Fibroblast of mammary gland (primary cell): ENCODE data around the gene D2HGDH.
"Not testable (repeated sequence)": the region's sequence is repeated elsewhere in the genome, so short reads cannot be mapped to it uniquely, and the experiment has no call there.

Source experiments
- DNase-seq: peaks from one replicate; pipeline ENCODE4 v3.0.0-alpha.2; 2010; ENCODE audit warnings: low read depth
- H3K4me3 ChIP-seq: 2 replicates; pipeline ENCODE4 v1.5.1; 2011; ENCODE audit warnings: low read depth, mild to moderate bottlenecking, low read length, moderate library complexity; ENCODE audit not compliant: control insufficient read depth
- TF ChIP-seq, protein P1 (sequence below): conservative IDR thresholded peaks from 2 replicates; pipeline ENCODE4 v1.5.1; 2011; ENCODE audit warnings: low read depth, low read length, inconsistent platforms; ENCODE audit not compliant: control insufficient read depth, insufficient read depth

D2HGDH gene

DNA sequence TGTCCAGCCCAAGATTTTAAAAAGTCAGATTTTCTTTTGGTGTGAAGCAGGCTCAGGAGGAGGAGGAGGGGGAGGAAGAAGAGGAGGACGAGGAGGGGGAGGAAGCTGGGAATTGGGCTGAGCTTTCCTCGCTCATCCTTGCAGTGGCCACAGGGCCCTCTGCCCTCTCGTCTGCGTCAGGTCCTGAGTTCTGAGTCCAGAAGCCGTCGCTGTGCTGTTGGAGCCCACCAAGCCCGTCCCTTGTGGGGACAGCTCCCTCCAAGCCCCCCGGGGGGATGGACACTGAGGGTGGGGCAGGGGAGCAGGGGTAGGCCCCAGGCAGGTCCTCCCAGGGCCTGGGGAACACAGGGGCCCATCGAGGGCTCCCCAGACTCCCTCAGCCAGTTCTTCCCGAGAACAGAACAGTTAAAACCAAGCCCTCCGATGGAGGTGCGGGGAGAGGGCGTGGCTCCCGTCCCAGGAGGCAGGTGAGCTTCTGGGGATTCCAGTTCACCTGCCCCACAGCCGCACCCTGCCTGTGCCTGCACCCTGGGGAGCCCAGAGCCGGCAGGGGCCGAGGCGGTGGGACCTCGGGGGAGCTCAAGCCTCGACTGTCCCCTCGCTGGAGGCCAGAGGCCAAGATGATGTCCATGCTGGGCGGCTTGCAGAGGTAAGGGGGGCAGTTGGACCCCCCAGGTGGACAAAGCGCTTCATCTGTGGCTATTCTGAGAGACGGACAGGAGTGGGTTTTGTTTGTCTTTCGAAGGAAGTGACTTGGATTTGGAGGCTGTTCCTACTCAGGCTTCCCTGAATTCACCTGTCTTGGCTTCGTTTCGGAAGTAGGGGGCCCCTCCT is 42.1 kb downstream of the D2HGDH start, which contains the start of gene GAL3ST2:
Gene GAL3ST2 (plus strand): TSS at position 487 of the 834 bp plus-strand sequence. CDS start 134 bp downstream, at position 621.
- H3K4me3 ChIP-seq, result no peak within 1 kb of the TSS
- TF ChIP-seq, protein P1, sequence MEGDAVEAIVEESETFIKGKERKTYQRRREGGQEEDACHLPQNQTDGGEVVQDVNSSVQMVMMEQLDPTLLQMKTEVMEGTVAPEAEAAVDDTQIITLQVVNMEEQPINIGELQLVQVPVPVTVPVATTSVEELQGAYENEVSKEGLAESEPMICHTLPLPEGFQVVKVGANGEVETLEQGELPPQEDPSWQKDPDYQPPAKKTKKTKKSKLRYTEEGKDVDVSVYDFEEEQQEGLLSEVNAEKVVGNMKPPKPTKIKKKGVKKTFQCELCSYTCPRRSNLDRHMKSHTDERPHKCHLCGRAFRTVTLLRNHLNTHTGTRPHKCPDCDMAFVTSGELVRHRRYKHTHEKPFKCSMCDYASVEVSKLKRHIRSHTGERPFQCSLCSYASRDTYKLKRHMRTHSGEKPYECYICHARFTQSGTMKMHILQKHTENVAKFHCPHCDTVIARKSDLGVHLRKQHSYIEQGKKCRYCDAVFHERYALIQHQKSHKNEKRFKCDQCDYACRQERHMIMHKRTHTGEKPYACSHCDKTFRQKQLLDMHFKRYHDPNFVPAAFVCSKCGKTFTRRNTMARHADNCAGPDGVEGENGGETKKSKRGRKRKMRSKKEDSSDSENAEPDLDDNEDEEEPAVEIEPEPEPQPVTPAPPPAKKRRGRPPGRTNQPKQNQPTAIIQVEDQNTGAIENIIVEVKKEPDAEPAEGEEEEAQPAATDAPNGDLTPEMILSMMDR, result no peak
- DNase-seq, result no peak

DNA sequence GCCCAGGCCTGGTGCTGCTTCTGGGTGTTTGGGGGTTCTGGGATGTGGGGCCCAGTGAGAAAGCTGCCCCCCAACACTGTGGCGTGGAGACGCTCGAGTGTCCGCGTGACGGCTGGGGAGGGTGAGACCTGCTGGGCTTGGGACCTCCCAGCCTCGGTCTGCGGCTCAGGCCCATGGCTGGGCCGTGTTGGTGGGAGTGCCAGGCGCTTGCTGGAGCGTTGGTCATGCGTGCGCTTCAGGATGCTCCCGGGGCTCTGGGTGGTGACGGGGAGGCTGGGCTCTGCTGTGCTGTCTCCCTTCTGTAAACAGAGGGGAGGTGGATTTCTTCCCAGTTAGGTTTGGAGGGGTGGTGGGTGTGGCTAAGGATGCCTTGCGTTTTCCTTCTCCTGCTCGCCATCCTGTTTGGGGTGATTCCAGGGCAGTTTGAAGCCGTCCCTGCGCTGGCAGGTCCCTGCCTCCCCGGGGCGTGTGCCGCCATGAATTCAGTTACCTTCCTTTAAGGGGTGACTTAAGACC is 42.8 kb downstream of the D2HGDH start:
- DNase-seq, result no peak
- H3K4me3 ChIP-seq, result no peak overlapping the region
- TF ChIP-seq, protein P1, result no peak

DNA sequence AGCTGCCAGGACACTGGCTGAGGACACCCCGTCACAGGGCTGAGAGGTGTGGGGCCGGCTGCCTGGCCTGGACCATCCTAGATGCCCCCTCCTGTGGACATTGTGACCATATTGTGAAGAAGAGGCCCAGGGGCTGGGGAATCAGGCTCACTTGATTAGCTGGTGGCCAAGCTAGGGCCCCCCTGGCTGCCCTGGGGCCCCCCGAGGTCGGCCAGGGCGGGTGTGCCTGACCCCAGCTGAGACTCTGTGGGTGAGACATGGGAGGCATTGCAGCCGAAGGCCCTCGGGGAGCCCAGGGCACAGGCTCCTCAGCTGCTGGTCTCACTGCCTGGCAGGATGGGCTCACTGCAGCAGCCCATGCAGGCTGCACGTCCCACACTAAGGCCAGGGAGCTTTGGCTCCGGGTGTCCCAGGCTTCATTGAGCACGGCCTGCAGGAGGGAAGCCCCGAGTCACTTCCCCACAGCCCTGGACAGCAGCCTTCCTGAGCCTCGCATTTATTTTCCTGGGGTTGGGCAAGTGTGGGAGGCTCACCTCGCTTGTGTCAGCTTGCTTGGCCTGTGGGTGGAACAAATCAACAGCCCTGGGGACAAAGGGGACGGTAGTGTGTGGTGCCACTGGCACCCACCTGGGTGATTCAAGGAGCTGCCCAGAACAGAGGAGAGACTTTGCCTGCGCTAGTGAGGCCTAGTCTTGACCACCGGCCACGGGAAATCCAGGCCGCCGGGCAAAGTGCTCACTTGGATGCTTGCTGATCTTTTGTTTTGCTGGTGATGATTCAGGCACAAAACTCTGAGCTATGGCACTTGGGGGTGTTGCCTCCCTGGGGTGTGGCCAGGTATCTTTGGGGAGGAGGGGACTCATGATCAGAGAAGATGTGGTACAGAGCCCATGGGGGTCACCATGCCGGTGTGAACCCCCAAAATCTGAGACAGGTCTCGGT is 43.5 kb downstream of the D2HGDH start:
- TF ChIP-seq, protein P1, result no peak
- no peak for DNase-seq
- H3K4me3 ChIP-seq, result no peak overlapping the region

DNA sequence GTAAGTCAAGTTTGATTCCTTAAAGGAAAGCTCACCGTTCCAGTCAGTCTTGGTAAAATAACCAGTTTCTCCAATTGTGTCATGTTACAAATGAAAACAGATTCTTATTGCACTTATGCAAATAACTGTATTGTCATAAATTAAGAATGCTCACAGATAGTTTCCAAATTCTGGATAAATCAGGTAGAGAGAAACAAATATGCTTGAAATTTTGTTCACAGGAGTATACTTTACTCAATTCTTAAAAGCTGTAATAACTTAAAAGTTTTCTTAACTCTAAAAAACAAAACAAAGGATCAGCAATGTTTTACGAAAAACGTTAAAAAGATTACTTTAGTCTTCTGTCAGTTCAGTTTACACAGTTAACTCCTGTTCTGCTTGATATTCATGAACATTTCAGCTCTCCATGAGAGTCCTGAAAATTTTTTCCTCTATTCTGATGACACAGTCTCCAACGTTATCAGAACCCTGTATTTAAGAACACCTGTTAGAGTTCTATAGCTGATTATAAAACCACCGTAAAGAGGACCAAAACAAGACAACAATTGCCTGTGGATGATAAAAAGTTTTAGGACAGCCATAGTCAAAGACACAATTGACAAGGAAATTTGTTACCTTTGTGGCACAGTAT is 46.6 kb downstream of the D2HGDH start:
- TF ChIP-seq, protein P1, result no peak
- no peak overlapping the region for H3K4me3 ChIP-seq
- no peak for DNase-seq

DNA sequence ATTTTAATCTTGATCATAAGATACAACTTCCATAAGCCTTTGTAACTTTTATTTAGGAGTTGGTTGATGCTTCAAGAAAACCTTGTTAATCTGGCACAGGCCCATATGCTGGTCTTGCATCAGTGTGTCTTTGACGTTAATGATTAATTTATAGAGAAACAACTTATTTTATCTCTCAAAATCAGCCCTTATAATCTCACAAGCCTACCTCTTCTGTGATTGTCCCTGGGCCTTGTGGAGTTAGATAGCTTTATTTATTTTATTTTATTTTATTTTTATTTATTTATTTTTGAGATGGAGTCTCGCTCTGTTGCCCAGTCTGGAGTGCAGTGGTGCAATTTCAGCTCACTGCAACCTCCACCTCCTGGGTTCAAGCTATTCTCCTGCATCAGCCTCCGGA is 47.6 kb downstream of the D2HGDH start:
- H3K4me3 ChIP-seq, DNase-seq: not testable (repeated sequence)

DNA sequence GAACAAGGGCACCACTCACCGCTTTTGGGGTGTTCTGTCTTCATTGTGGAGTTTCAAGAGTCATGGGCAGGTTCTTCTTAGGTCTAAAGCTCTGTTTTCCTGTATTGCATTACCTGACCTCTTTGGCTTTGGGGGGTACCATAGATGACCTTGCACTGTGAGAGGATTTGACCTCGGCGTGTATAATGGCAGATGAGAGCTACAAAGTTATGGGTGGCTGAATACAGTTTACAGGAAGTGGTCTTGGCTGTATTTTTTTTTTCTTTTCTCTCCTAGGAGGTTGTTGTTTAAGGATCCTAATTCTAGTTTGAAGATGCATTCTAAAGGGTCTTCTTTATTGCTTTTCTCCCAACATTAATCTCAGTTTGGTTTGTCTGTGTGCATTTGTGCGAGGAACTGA is 53.7 kb downstream of the D2HGDH start:
- no peak overlapping the region for H3K4me3 ChIP-seq
- DNase-seq, result no peak
- TF ChIP-seq, protein P1, result no peak

DNA sequence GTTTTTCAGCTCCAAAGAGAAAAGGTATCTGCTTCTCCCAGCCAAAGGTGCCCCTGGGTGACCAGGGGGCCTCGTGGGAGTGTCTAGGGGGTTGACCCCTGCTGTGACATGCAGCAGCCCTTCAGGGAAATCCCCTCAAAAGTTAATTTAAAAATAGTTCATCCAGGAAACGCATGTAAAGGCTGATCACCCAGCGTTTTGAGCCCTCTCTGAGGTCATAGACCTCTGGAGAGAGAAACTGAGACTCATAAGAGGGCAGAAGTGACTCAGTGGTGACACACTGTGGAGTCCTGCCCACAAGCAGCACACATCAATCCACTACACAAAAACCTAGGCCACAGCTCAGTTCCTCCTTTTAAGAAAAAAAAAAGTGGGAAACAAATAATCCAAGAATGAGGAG is 54.1 kb downstream of the D2HGDH start:
- no peak overlapping the region for H3K4me3 ChIP-seq
- TF ChIP-seq, protein P1, result no peak
- no peak for DNase-seq

DNA sequence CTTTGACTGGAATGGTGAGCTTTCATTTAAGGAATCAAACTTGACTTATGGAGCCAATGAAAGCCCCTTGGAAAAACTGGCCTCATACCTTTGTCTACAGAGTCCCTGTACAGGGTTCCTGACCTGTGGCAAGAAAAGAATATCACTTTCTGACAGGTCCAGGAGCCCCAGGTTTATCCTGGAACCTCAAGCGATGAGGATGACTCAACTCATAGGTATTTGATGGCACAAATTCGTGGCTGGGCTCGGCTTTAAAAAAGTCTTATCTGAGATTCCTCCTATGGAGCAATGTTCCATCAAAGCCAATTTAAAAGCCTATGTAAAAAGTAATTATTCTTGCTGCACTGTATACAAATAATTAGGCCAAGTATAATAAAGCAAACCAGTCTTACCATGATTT is 57.0 kb downstream of the D2HGDH start:
- DNase-seq, H3K4me3 ChIP-seq: not testable (repeated sequence)
